Measurements from ENCODE around the gene DUT.
A peak's percentile ranks its signal among the peaks of the same experiment; 100 is the strongest.

The DUT gene

DNA sequence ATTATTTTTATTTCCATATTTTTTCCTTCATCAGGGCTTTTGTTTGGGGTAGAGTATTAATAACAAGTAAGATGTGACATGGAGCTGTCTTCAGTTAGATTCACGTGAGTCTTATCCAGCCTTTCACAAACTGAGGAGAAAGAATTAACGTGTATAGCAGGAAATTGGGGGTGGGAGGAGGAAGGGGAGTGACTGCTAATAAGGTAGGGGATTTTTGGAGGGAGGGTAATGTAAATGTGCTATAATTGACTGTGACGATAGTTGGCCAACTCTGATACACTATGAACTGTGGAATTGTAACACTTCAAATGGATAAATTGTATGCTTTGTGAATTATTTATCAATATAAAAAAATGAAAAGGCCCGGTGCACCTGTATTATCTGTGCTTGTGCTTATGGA lies 8.9 kb downstream of the DUT start:
- no peak overlapping the region for H3K4me3 ChIP-seq (replicated peaks; ENCODE audit: insufficient read depth, low read length)
- H3K27ac ChIP-seq (replicated peaks) = no peak overlapping the region
- no peaks in the 10 kb centered on the region for H3K27me3 ChIP-seq (ENCODE audit: insufficient read depth, poor library complexity, severe bottlenecking)
- DNase-seq (ENCODE audit: low read depth in 1 of 2, low spot score in 1 of 2) = no peak
- TF ChIP-seq GABPA (IDR thresholded peaks at IDR 0.05; ENCODE audit: low read depth) = no peak
- TF ChIP-seq POLR2AphosphoS5 (IDR thresholded peaks at IDR 0.05; ENCODE audit: low read depth) = no peak
- TF ChIP-seq SPI1 (IDR thresholded peaks at IDR 0.05; ENCODE audit: borderline replicate concordance, low read depth) = no peak
- TF ChIP-seq REST (IDR thresholded peaks at IDR 0.05; ENCODE audit: insufficient replicate concordance, low read depth) = no peak
- no peak for TF ChIP-seq CTCF (IDR thresholded peaks at IDR 0.05; ENCODE audit: insufficient read depth, low read length)

DNA sequence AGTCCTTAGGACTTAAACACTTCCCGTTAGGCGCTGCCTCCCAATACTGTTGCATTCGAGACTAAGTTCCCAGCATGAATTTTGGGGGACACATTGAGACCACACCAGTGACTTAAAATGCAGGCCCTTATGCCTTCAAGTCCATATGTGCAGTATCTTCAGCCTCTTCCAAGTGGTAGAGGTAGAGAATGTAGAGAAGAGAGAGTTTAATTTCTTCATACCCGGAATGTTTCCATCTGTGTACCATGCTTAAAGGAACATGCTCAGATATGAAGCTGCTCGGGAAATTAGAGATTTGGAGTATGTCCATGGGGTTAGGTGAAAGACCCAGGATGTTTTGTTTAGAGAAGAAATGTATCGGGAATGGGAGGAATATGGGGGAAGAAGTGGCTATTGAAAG lies 12.6 kb downstream of the DUT start:
- TF ChIP-seq CTCF (IDR thresholded peaks at IDR 0.05; ENCODE audit: insufficient read depth, low read length) (no peak), POLR2AphosphoS5 (IDR thresholded peaks at IDR 0.05; ENCODE audit: low read depth) (peak; percentile 38; the same call in 1 of the 2 replicates), GABPA (IDR thresholded peaks at IDR 0.05; ENCODE audit: low read depth) (no peak), SPI1 (IDR thresholded peaks at IDR 0.05; ENCODE audit: borderline replicate concordance, low read depth) (no peak), REST (IDR thresholded peaks at IDR 0.05; ENCODE audit: insufficient replicate concordance, low read depth) (no peak)
- DNase-seq (ENCODE audit: low read depth in 1 of 2, low spot score in 1 of 2) = no peak
- no peaks in the 10 kb centered on the region for H3K27me3 ChIP-seq (ENCODE audit: insufficient read depth, poor library complexity, severe bottlenecking)
- no peak overlapping the region for H3K27ac ChIP-seq (replicated peaks)
- no peak overlapping the region for H3K4me3 ChIP-seq (replicated peaks; ENCODE audit: insufficient read depth, low read length)

GRCh38 chr15:48345516-48345915 lies 14.3 kb downstream of the DUT start:
- Histone ChIP-seq H3K27me3 (ENCODE audit: insufficient read depth, poor library complexity, severe bottlenecking) (no peaks in the 10 kb centered on the region), H3K4me3 (replicated peaks; ENCODE audit: insufficient read depth, low read length) (no peak overlapping the region), H3K27ac (replicated peaks) (no peak overlapping the region)
- DNase-seq (ENCODE audit: low read depth in 1 of 2, low spot score in 1 of 2) = no peak
- TF ChIP-seq GABPA (IDR thresholded peaks at IDR 0.05; ENCODE audit: low read depth) (no peak), REST (IDR thresholded peaks at IDR 0.05; ENCODE audit: insufficient replicate concordance, low read depth) (no peak), CTCF (IDR thresholded peaks at IDR 0.05; ENCODE audit: insufficient read depth, low read length) (no peak), SPI1 (IDR thresholded peaks at IDR 0.05; ENCODE audit: borderline replicate concordance, low read depth) (no peak), POLR2AphosphoS5 (IDR thresholded peaks at IDR 0.05; ENCODE audit: low read depth) (no peak)
